22Rv1 (cell line): Measurements from ENCODE around the gene ABCC10.

Experiments used
- H3K27ac ChIP-seq: fragments of 450-650 bp; 2 replicates; pipeline ENCODE4 v1.5.1; 2017
- ZFX ChIP-seq: fragments of 450-650 bp; IDR thresholded peaks from 2 replicates; pipeline ENCODE4 v1.6.1; 2017; ENCODE audit warnings: antibody characterized with exemption, borderline replicate concordance
- TF ChIP-seq, protein P1 (sequence below): fragments of 450-650 bp; IDR thresholded peaks from 2 replicates; pipeline ENCODE4 v1.5.1; 2017; ENCODE audit warnings: mild to moderate bottlenecking

The ABCC10 gene

DNA sequence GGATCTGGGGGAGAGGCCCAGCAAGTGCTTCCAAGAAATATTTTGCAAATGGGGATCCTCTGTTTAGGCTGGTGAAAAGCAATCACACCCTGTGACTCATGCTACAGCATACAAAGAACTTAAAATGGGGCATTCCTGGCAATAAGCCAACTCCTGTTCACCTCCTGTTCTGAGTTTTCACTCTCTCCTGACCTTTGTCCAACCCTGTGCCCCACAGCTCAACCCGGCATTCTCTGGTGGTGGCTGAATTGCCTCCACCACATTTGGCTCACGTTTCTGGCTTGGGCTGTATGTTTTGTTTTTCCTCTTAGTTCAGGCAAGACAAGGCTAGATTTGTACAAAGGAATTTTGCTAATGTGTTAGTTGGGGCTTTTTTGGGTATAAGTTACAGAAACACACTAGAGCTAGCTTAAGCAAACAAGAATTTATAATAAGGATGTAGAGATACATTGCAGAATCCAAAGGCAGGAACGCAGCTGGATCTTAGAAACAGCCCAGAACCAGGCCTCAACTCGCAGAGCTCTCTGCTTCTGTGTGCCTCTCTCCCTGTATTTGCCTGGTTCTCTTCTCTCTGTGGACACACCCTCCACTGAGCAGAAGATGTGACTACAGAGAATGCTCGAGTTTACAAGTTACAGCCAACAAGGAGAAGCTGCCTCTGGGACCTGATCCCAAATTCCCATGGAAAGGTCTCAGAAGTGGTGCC lies 9.4 kb downstream of the ABCC10 start:
- TF ChIP-seq ZFX = no peak
- TF ChIP-seq, protein P1, sequence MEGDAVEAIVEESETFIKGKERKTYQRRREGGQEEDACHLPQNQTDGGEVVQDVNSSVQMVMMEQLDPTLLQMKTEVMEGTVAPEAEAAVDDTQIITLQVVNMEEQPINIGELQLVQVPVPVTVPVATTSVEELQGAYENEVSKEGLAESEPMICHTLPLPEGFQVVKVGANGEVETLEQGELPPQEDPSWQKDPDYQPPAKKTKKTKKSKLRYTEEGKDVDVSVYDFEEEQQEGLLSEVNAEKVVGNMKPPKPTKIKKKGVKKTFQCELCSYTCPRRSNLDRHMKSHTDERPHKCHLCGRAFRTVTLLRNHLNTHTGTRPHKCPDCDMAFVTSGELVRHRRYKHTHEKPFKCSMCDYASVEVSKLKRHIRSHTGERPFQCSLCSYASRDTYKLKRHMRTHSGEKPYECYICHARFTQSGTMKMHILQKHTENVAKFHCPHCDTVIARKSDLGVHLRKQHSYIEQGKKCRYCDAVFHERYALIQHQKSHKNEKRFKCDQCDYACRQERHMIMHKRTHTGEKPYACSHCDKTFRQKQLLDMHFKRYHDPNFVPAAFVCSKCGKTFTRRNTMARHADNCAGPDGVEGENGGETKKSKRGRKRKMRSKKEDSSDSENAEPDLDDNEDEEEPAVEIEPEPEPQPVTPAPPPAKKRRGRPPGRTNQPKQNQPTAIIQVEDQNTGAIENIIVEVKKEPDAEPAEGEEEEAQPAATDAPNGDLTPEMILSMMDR = no peak
- H3K27ac ChIP-seq = no peak overlapping the region

DNA sequence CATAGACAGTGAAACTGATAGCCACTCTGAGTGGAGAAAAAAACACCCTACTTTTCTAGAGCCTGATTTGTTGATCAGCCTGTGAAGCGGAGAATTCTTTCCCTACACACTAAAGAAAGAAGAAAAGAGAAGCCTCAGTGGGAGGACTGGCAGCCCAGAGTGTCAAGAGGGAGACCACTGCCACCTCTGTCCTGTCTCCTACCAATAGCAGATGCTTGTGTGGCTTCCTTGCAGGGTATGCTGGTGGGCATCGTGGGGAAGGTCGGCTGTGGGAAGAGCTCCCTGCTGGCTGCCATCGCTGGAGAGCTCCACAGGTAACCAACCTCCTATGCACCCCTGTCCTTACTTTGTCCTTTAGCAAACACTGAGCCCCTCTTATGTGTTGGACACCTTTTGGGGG lies 10.4 kb downstream of the ABCC10 start:
- no peak overlapping the region for H3K27ac ChIP-seq
- TF ChIP-seq, protein P1 = no peak
- TF ChIP-seq ZFX = no peak

DNA sequence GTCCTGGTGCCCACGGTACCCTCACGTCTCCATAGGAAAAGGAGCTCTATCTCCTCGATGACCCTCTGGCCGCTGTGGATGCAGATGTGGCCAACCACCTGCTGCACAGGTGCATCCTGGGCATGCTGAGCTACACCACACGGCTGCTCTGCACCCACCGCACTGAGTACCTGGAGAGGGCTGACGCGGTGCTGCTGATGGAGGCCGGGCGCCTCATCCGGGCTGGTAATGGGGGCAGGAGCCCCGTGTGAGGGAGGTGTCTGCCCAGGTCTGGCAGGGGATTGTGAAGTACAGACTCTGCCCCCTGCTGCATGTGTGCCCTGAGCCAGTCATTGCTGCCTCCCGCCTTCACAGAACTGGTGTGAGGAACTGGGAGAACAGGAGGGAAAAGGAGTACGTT lies 15.6 kb downstream of the ABCC10 start:
- TF ChIP-seq, protein P1 = no peak
- TF ChIP-seq ZFX = no peak
- no peak overlapping the region for H3K27ac ChIP-seq

DNA sequence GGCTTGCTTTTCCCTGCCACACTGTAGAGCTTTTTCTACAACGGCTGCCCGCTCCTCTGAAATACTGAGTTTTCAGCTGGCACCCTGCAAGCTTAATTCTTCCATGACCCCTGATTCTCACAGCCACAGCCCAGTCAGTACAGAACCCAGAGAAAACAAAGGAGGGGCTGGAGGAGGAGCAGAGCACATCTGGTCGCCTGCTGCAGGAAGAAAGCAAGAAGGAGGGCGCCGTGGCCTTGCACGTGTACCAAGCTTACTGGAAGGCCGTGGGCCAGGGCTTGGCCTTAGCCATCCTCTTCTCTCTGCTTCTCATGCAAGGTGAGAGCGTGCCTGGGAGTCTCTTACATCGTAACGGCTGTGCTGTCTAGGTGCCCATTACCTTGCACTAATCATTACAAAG lies 16.7 kb downstream of the ABCC10 start:
- TF ChIP-seq, protein P1 = no peak
- TF ChIP-seq ZFX = no peak
- H3K27ac ChIP-seq = no peak overlapping the region

DNA sequence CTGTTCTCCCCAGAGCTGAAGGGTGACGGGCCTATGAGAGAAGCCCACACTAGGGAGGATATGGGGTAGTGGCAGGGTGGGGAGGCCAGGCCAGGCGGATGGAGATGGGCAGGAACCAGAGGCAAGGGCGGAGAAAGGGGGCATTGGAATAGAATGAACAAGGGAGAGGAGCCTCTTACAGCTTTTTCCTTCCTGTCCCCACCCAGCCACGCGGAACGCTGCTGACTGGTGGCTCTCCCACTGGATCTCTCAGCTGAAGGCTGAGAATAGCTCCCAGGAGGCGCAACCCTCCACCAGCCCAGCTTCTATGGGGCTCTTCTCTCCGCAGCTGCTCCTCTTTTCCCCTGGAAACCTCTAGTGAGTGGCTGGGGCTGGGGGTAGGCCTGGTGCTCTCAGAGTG lies 17.2 kb downstream of the ABCC10 start:
- TF ChIP-seq, protein P1 = no peak
- no peak for TF ChIP-seq ZFX
- H3K27ac ChIP-seq = no peak overlapping the region

DNA sequence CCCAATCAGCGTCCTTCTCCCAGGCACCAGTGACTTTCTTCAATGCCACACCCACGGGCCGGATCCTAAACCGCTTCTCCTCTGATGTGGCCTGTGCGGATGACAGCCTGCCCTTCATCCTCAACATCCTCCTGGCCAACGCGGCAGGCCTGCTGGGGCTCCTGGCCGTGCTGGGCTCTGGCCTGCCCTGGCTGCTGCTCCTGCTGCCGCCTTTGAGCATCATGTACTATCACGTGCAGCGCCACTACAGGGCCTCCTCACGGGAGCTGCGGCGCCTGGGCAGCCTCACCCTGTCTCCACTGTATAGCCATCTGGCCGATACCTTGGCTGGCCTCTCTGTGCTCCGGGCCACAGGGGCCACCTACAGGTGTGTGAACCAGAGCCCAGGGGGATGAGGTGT lies 18.2 kb downstream of the ABCC10 start:
- H3K27ac ChIP-seq = no peak overlapping the region
- no peak for TF ChIP-seq ZFX
- TF ChIP-seq, protein P1 = no peak

DNA sequence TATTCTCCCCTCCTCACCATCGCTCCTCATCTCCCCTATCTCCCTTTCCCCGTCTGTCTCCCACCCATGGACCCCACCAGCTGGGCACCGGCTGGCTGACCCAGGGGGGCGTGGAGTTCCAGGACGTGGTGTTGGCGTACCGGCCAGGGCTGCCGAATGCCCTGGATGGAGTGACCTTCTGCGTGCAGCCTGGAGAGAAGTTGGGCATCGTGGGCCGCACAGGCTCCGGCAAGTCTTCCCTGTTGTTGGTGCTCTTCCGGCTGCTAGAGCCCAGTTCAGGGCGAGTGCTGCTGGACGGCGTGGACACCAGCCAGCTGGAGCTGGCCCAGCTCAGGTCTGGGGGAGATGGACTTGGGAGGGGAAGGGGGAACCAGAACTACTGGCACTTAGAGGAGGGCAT lies 20.3 kb downstream of the ABCC10 start:
- TF ChIP-seq ZFX = no peak
- TF ChIP-seq, protein P1 = no peak
- no peak overlapping the region for H3K27ac ChIP-seq
